ENCODE results near the gene DAZAP2. TPM values are rescaled to one million over a fixed set of nuclear protein-coding genes. Genes with fewer than 3 reads are reported as not detected.

Gene DAZAP2
- total and polyA plus RNA-seq, 2 of the 4 experiments (the other 2 are of a cell fraction): 62.2 to 202 TPM

DNA sequence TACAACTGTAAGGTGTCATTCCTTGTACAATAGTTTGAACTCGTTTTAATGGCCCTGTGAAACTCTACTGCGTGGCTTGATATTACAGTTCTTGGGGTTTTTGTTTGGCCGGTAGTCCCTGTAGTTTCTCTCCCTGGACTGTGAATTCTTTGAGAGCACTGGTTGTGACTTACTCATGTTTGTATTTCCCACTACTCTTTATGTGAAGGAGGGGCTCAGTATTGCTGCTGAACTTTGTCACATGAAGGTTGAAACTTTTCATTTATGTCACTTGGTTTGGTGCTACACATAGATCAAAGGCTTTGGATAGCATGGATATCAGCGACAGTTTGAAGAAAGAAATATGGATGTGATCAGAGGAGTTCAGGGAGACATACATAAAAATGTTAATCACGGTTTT lies 19.3 kb upstream of the DAZAP2 start:
- Histone ChIP-seq H3K27me3 (ENCODE audit: control insufficient read depth, insufficient read depth, low read length) (no peaks in the 10 kb centered on the region), H3K4ac (ENCODE audit: low read depth, low read length) (no peak overlapping the region), H3K79me1 (ENCODE audit: low read depth in 1 of 2, low read length in 2 of 2) (peaks cover 14 to 24% of the 10 kb centered on the region in 2 experiments; a peak in 3 of 4 replicates), H2BK120ac (ENCODE audit: low read depth, low read length) (no peak overlapping the region), H3K9ac (ENCODE audit: low read depth, low read length) (no peak overlapping the region), H2AFZ (replicated peaks; ENCODE audit: low read length, poor library complexity) (no peak overlapping the region), H3K4me3 (ENCODE audit: insufficient read depth, low read depth, low read length) (no peak overlapping the region), H4K8ac (ENCODE audit: low read depth in 2 of 2, low read length in 2 of 2) (no peak overlapping the region; a peak in 2 of 4 replicates), H2AK9ac (replicated peaks; ENCODE audit: low read depth, low read length, poor library complexity) (no peak overlapping the region), H3K4me2 (ENCODE audit: low read depth, low read length) (no peak overlapping the region), H3K27ac (ENCODE audit: insufficient read depth, low read length) (no peak overlapping the region), H3K14ac (replicated peaks; ENCODE audit: low read depth, low read length) (no peak overlapping the region), H2BK15ac (ENCODE audit: low read depth, low read length) (no peak overlapping the region), H2BK20ac (ENCODE audit: low read depth, low read length) (no peak overlapping the region), H3K36me3 (ENCODE audit: control insufficient read depth, insufficient read depth, low read length) (no peaks in the 10 kb centered on the region), H2AK5ac (ENCODE audit: low read depth, low read length) (no peak overlapping the region), H3K18ac (ENCODE audit: low read depth, low read length) (no peak overlapping the region), H3K56ac (ENCODE audit: extremely low read depth, insufficient read depth, low read length) (no peak overlapping the region), H2BK5ac (ENCODE audit: low read depth, low read length, poor library complexity, severe bottlenecking) (no peak overlapping the region), H4K91ac (ENCODE audit: insufficient read depth, low read depth, low read length) (no peak overlapping the region), H3K9me3 (ENCODE audit: control insufficient read depth, insufficient read depth, low read length) (no peaks in the 10 kb centered on the region), H4K20me1 (ENCODE audit: insufficient read depth, low read length) (no peaks in the 10 kb centered on the region), H4K5ac (ENCODE audit: low read depth, low read length) (no peak overlapping the region), H3K23ac (ENCODE audit: low read depth, low read length) (no peak overlapping the region), H3K9me1 (ENCODE audit: insufficient read depth, low read length) (peaks cover 6% of the 10 kb centered on the region), H3K4me1 (ENCODE audit: control insufficient read depth, insufficient read depth, low read length) (peaks cover 4% of the 10 kb centered on the region)
- TF ChIP-seq RAD21 (IDR thresholded peaks at IDR 0.05; ENCODE audit: low read length): no peak
- TF ChIP-seq POLR2A (IDR thresholded peaks at IDR 0.05; ENCODE audit: low read depth, low read length): no peak
- TF ChIP-seq RCOR1 (IDR thresholded peaks at IDR 0.05; ENCODE audit: insufficient replicate concordance, low read length): no peak
- no peak for TF ChIP-seq MAZ (IDR thresholded peaks at IDR 0.05; ENCODE audit: borderline replicate concordance, low read depth, low read length)
- no peak for TF ChIP-seq RFX5 (IDR thresholded peaks at IDR 0.05; ENCODE audit: low read depth, low read length)
- TF ChIP-seq, protein P1, sequence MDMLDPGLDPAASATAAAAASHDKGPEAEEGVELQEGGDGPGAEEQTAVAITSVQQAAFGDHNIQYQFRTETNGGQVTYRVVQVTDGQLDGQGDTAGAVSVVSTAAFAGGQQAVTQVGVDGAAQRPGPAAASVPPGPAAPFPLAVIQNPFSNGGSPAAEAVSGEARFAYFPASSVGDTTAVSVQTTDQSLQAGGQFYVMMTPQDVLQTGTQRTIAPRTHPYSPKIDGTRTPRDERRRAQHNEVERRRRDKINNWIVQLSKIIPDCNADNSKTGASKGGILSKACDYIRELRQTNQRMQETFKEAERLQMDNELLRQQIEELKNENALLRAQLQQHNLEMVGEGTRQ (IDR thresholded peaks at IDR 0.05; ENCODE audit: low read depth, low read length): no peak
- TF ChIP-seq, protein P2, sequence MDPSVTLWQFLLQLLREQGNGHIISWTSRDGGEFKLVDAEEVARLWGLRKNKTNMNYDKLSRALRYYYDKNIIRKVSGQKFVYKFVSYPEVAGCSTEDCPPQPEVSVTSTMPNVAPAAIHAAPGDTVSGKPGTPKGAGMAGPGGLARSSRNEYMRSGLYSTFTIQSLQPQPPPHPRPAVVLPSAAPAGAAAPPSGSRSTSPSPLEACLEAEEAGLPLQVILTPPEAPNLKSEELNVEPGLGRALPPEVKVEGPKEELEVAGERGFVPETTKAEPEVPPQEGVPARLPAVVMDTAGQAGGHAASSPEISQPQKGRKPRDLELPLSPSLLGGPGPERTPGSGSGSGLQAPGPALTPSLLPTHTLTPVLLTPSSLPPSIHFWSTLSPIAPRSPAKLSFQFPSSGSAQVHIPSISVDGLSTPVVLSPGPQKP (IDR thresholded peaks at IDR 0.05; ENCODE audit: borderline replicate concordance, low read depth, low read length): no peak
- TF ChIP-seq, protein P3, sequence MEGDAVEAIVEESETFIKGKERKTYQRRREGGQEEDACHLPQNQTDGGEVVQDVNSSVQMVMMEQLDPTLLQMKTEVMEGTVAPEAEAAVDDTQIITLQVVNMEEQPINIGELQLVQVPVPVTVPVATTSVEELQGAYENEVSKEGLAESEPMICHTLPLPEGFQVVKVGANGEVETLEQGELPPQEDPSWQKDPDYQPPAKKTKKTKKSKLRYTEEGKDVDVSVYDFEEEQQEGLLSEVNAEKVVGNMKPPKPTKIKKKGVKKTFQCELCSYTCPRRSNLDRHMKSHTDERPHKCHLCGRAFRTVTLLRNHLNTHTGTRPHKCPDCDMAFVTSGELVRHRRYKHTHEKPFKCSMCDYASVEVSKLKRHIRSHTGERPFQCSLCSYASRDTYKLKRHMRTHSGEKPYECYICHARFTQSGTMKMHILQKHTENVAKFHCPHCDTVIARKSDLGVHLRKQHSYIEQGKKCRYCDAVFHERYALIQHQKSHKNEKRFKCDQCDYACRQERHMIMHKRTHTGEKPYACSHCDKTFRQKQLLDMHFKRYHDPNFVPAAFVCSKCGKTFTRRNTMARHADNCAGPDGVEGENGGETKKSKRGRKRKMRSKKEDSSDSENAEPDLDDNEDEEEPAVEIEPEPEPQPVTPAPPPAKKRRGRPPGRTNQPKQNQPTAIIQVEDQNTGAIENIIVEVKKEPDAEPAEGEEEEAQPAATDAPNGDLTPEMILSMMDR (conservative IDR thresholded peaks at IDR 0.05; ENCODE audit: low read depth, low read length): no peak
- TF ChIP-seq SMC3 (IDR thresholded peaks at IDR 0.05; ENCODE audit: low read depth, low read length): no peak
- no peak for TF ChIP-seq BHLHE40 (IDR thresholded peaks at IDR 0.05; ENCODE audit: low read depth, low read length)
- no peak for TF ChIP-seq CEBPB (IDR thresholded peaks at IDR 0.05; ENCODE audit: low read depth, low read length)
- no peak for TF ChIP-seq CHD1 (IDR thresholded peaks at IDR 0.05; ENCODE audit: low read depth, low read length)
- no peak for TF ChIP-seq MXI1 (IDR thresholded peaks at IDR 0.05; ENCODE audit: borderline replicate concordance, low read depth, low read length)
- no peak for TF ChIP-seq MAFK (IDR thresholded peaks at IDR 0.05; ENCODE audit: low read depth, low read length)
- no peak for TF ChIP-seq FOS (IDR thresholded peaks at IDR 0.05; ENCODE audit: low read depth, low read length)
- TF ChIP-seq NFE2L2 (IDR thresholded peaks at IDR 0.05; ENCODE audit: low read depth, low read length): no peak
- WGBS, 2 experiments (ENCODE audit: extremely low coverage in 2 of 2, insufficient read length in 1 of 2): no CpG with 5 or more reads among the region's 5 CpGs
- no peak for DNase-seq
- intact Hi-C loops (cut with micrococcal nuclease): no loop called here
- ChIA-PET POLR2A (ENCODE audit: unreplicated experiment) (no interaction called here), CTCF (no interaction called here)
- in situ Hi-C loops (cut with MboI; ENCODE audit: low sequenced_read_pairs): no loop called here
- no peak for ATAC-seq (ENCODE audit: low read depth)
- no TSS peak for BruUV-seq (replicated peaks)
- dilution Hi-C loops (cut with HindIII; ENCODE audit: low sequenced_read_pairs, unreplicated experiment): no loop called here
